Measurements from ENCODE around the gene KIAA0513.
A peak's percentile ranks its signal among the peaks of the same experiment; 100 is the strongest.

The KIAA0513 gene

GRCh38 chr16:85040685-85041084, 13.1 kb downstream of the KIAA0513 start:
- Histone ChIP-seq H3K9me3 (no peaks in the 10 kb centered on the region), H3K4me3 (ENCODE audit: low read depth in 1 of 2, low read length in 1 of 2) (no peak overlapping the region), H3K36me3 (peaks cover 83% of the 10 kb centered on the region), H3K27ac (peak overlapping the region; percentile 67), H3K4me1 (ENCODE audit: control insufficient read depth in 1 of 2, insufficient read depth in 1 of 2, low read depth in 1 of 2, low read length in 1 of 2) (peaks cover 43% of the 10 kb centered on the region in 2 experiments), H3K27me3 (no peaks in the 10 kb centered on the region)
- TF ChIP-seq CTCF (IDR thresholded peaks at IDR 0.05): no peak

GRCh38 chr16:85041219-85042166, 13.9 kb downstream of the KIAA0513 start:
- H3K27me3 ChIP-seq: no peaks in the 10 kb centered on the region
- no peak overlapping the region for H3K4me3 ChIP-seq (ENCODE audit: low read depth in 1 of 2, low read length in 1 of 2)
- H3K4me1 ChIP-seq (ENCODE audit: control insufficient read depth in 1 of 2, insufficient read depth in 1 of 2, low read depth in 1 of 2, low read length in 1 of 2): peaks cover 41 to 44% of the 10 kb centered on the region in 2 experiments
- H3K9me3 ChIP-seq: no peaks in the 10 kb centered on the region
- peaks cover 90% of the 10 kb centered on the region for H3K36me3 ChIP-seq
- no peak for TF ChIP-seq CTCF (IDR thresholded peaks at IDR 0.05)
- H3K27ac ChIP-seq: peak overlapping the region; percentile 67

- Histone ChIP-seq H3K4me3 (ENCODE audit: low read depth in 1 of 2, low read length in 1 of 2) (no peak overlapping the region), H3K4me1 (ENCODE audit: control insufficient read depth in 1 of 2, insufficient read depth in 1 of 2, low read depth in 1 of 2, low read length in 1 of 2) (peaks cover 41 to 44% of the 10 kb centered on the region in 2 experiments), H3K27ac (peak overlapping the region; percentile 67), H3K9me3 (no peaks in the 10 kb centered on the region), H3K36me3 (peaks cover 84% of the 10 kb centered on the region), H3K27me3 (no peaks in the 10 kb centered on the region)
- no peak for TF ChIP-seq CTCF (IDR thresholded peaks at IDR 0.05)
These were observed 14.6 kb downstream of the KIAA0513 start for GRCh38 chr16:85042167-85042526.

- Histone ChIP-seq H3K4me3 (ENCODE audit: low read depth in 1 of 2, low read length in 1 of 2) (no peak overlapping the region), H3K36me3 (peaks cover 81% of the 10 kb centered on the region)
- TF ChIP-seq CTCF (IDR thresholded peaks at IDR 0.05): no peak
These were observed 15.0 kb downstream of the KIAA0513 start for GRCh38 chr16:85042606-85043005.

GRCh38 chr16:85045077-85045476, 17.5 kb downstream of the KIAA0513 start:
- Histone ChIP-seq H3K4me1 (ENCODE audit: control insufficient read depth in 1 of 2, insufficient read depth in 1 of 2, low read depth in 1 of 2, low read length in 1 of 2) (peaks cover 52 to 53% of the 10 kb centered on the region in 2 experiments), H3K4me3 (ENCODE audit: low read depth in 1 of 2, low read length in 1 of 2) (no peak overlapping the region), H3K9me3 (no peaks in the 10 kb centered on the region), H3K27ac (peak overlapping the region; percentile 20), H3K27me3 (no peaks in the 10 kb centered on the region), H3K36me3 (peaks cover 65% of the 10 kb centered on the region)
- TF ChIP-seq CTCF (IDR thresholded peaks at IDR 0.05): no peak

More at GRCh38 chr16:85042606-85043005, 15.0 kb downstream of the KIAA0513 start:
- Histone ChIP-seq H3K27me3 (no peaks in the 10 kb centered on the region), H3K9me3 (no peaks in the 10 kb centered on the region), H3K4me1 (ENCODE audit: control insufficient read depth in 1 of 2, insufficient read depth in 1 of 2, low read depth in 1 of 2, low read length in 1 of 2) (peaks cover 41 to 45% of the 10 kb centered on the region in 2 experiments), H3K27ac (peak overlapping the region; percentile 67)
